HL-60/S4 (cell line): ENCODE results near the gene CNOT2.
"Not testable (repeated sequence)": the region's sequence is repeated elsewhere in the genome, so short reads cannot be mapped to it uniquely, and the experiment has no call there.

Experiments
- in situ Hi-C: fragments of 300-500 bp; cut with MboI; formaldehyde crosslinking; loops from 2 replicates; pipeline ENCODE4 v1.14.3; 2022; ENCODE audit warnings: low sequenced_read_pairs

Gene CNOT2

DNA sequence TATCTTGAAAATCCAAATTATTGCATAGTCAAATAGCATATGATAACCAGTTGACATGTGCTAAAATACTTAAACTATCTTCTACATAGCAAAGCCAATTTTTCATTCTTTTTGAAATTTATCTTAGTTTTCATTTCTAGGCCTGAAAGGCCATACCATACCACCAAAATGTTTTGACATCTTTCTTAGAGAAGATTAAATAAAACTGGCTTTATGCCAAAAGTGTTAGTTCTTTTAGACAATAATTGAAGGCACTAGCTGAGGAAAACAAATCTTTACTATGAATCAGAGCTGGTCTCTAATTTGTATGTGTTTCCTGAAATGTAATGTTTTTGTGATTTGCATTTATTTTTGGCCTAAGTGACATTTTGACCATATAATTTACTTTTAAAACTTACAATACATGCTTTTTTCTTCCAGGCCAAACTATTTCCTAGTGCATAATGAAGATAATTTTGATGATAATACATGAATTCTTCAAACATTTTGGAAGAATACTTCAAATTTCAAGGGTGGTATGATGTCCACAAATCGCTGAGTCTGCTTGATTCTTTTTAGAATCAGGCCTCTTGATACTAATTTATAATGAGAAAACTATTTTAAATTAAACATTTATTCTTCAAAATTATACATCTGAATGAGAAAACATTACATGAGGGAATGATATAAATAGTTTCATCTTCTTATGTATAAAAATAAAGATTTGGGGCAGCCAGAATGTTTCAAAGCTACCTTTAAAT is 116.4 kb downstream of the CNOT2 start:
- in situ Hi-C loops: no loop called here

GRCh38 chr12:70360218-70360617 is 117.0 kb downstream of the CNOT2 start:
- in situ Hi-C loops: no loop called here

DNA sequence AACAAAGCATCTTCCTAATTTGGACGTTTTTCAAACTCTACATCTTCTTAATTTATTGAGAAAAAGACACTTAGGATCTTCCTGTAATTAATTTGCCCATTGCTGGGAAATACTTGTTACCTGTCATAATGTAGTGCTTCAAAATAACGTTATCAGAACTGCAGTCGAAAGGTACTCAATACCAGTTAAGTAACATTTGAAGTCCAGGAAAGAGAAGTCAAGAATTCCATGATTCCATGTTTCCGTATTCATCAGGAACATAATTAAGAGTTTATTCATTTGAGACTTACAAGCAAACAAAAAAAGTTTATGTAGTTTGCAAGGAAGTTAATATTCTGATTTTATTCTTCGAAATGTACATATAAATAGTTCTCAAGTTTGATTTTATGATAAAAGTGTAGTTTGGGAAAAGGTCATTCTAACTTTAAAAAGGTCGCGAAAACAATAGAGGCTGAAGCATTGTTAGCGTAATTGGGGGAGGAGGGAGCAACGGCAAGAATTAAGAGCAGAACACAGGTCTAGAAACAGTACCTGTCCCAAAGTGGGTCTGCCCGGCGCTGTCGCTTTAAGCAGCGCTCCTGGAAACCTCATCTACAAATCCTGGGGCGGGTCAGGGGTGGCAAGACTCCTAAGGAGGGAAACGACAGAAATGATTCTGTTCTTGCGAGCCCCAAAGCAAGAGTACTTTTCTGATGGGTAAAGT is 121.6 kb downstream of the CNOT2 start:
- in situ Hi-C loops: no loop called here

DNA sequence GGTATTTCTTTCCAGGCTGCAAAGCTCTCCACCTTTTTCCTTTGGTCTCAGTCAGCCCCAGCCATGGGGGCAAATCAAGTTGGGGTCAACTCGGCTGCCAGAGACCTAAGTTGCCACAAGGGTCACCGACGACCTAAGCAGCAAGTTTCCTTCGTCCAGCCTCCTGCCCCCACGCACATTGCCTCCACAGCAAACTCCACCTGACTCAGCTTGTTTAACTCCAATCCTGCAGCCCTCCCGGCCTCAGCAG is 122.1 kb downstream of the CNOT2 start:
- in situ Hi-C loops: no loop called here

GRCh38 chr12:70365648-70366518 is 122.7 kb downstream of the CNOT2 start, which contains the start of gene KCNMB4:
KCNMB4 (plus strand) TSS chr12:70366290; CDS start chr12:70366735, 445 bp downstream.
- in situ Hi-C loops: no loop called here

DNA sequence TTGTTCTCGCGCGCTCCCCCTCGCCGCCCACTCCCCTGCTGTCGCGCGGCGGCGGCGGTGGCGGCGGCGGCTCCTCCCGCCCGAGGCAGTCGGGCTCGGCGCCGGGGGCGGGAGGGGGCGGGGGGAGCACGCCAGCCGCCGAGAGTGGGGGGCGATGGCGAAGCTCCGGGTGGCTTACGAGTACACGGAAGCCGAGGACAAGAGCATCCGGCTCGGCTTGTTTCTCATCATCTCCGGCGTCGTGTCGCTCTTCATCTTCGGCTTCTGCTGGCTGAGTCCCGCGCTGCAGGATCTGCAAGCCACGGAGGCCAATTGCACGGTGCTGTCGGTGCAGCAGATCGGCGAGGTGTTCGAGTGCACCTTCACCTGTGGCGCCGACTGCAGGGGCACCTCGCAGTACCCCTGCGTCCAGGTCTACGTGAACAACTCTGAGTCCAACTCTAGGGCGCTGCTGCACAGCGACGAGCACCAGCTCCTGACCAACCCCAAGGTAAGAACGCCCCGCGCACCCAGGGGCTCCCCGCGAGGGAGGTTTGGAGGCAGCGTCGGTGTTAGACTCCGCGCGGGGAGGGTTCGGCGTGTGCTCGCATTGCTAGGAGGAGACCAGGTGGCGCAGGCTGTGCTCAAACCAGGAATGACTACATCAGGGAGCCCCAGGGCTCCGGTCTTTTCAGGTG is 123.5 kb downstream of the CNOT2 start:
- in situ Hi-C loops: no loop called here

- in situ Hi-C loops: no loop called here
Measured at GRCh38 chr12:70367258-70368141, 124.3 kb downstream of the CNOT2 start.

- in situ Hi-C loops: no loop called here
Measured at GRCh38 chr12:70372881-70373280, 129.6 kb downstream of the CNOT2 start.

DNA sequence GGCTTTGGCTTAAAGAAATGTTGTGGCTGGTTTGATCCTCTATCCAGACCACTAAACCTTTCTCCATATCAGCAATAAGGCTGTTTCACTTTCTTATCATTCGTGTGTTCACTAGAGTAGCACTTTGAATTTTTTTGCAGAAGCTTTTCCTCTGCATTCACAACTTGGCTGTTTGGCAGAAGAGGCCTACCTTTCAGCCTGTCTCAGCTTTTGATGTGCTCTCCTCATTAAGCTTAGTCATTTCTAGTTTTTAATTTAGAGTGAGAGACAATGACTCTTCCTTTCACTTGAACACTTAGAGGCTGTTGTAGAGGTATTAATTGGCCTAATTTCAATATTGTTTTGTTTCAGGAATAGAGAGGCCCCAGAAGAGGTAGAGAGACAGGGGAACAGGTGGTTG is 136.6 kb downstream of the CNOT2 start:
- in situ Hi-C loops: no loop called here

DNA sequence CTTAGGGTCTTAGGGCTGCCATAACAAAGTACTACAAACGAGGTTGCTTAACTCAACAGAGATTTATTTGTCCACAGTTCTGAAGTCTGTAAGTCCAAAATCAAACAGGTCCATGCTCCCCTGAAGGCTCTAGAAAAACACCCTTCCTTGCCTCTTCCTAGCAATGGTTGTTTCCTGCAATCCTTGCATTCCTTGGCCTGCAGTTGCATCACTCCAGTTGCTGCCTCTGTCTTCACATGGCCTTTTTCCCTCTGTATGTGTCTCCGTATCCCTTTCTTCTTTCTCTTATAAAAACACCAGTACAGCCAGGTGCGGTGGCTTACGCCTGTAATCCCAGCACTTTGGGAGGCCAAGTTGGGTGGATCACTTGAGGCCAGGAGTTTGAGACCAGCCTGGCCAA is 140.3 kb downstream of the CNOT2 start:
- in situ Hi-C loops: no loop called here

- in situ Hi-C loops: no loop called here
Measured at GRCh38 chr12:70383886-70384285, 140.7 kb downstream of the CNOT2 start.

GRCh38 chr12:70386771-70387170 is 143.5 kb downstream of the CNOT2 start:
- in situ Hi-C loops: no loop called here

DNA sequence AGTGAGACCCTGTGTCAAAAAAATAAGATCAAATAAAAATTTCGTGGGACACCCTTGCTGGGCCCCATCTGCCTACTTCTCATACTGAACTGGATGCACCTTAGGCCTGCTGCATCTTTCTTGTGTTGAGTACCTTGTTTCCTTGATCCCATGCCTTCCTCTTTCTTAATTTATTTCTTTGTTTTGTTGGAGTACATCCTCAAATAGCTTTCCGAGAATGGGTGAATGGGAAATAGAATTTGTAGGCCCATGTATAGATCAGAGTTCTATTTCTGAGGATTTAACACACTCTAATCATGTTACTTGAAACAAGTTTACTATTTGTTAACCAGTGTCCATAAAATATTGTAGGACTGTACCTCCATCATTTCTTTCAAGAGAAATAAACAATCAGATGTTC is 146.4 kb downstream of the CNOT2 start:
- in situ Hi-C loops: no loop called here

DNA sequence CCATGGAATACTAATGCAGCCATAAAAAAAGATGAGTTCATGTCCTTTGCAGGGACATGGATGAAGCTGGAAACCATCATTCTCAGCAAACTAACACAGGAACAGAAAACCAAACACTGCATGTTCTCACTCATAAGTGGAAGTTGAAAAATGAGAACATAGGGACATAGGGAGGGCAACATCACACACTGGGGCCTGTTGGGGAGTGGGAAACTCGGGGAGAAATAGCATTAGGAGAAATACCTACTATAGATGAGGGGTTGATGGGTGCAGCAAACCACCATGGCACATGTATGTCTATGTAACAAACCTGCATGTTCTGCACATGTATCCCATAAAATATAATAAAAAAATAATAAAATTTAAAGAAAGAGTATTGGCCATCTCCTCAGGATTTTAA is 149.4 kb downstream of the CNOT2 start:
- in situ Hi-C loops: not testable (repeated sequence)

- in situ Hi-C loops: no loop called here
Measured at GRCh38 chr12:70393787-70394499, 150.7 kb downstream of the CNOT2 start.

GRCh38 chr12:70398002-70398401 is 154.8 kb downstream of the CNOT2 start:
- in situ Hi-C loops: no loop called here

DNA sequence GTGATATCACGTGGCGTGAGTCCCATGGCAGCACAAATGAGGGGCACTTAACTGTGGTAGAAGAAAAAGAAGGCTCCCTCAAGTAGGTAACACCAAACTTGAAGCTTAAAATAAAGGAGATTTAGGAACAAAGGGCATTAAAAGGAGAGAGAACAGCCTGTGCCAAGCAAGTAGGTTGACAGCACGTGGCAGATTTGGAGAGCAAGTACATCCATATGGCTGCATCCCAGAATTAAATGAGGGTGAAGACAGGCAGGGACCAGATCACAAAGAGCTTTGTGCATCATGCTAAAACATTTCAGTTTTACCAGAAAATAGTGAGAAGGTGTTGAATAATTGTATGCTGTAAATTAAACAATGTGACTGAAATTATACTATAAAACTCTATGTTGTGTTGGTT is 155.6 kb downstream of the CNOT2 start:
- in situ Hi-C loops: no loop called here

DNA sequence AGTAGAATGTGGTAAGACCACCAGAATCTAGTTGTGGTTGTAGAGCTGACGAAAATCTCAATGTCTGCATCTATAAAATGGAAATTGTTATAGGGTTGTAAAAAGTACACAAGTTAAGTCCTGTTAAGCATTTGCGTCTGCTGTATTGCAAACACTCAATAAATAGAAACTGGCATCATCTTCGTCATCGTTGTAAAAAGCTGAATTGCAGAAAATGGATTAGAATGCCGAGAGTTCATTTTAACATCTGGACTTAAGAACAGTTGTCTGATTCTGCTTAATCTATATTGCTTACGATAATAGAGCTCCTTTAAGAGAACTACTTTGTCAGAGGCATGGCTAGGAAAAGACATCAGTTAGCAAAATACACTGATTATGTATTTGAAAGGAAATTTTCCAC is 156.1 kb downstream of the CNOT2 start:
- in situ Hi-C loops: no loop called here

DNA sequence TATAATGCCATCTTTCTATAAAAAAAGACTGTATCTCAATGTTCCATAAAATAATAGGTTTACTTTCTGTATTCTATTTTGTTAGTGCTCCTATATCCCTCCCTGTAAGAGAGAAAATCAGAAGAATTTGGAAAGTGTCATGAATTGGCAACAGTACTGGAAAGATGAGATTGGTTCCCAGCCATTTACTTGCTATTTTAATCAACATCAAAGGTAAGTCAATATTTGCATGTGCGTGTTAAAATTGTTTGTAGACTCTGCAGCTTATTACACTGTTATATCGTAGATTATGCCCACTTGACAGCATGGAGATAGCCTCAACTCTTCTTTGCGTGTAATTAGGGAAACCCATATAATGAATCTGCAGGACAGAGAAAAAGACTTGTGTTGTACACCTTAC is 156.9 kb downstream of the CNOT2 start:
- in situ Hi-C loops: no loop called here

- in situ Hi-C loops: no loop called here
Measured at GRCh38 chr12:70402597-70402996, 159.4 kb downstream of the CNOT2 start.
